ENCODE measurements around the gene SLF2.
A peak's percentile ranks its signal among the peaks of the same experiment; 100 is the strongest.

DNA sequence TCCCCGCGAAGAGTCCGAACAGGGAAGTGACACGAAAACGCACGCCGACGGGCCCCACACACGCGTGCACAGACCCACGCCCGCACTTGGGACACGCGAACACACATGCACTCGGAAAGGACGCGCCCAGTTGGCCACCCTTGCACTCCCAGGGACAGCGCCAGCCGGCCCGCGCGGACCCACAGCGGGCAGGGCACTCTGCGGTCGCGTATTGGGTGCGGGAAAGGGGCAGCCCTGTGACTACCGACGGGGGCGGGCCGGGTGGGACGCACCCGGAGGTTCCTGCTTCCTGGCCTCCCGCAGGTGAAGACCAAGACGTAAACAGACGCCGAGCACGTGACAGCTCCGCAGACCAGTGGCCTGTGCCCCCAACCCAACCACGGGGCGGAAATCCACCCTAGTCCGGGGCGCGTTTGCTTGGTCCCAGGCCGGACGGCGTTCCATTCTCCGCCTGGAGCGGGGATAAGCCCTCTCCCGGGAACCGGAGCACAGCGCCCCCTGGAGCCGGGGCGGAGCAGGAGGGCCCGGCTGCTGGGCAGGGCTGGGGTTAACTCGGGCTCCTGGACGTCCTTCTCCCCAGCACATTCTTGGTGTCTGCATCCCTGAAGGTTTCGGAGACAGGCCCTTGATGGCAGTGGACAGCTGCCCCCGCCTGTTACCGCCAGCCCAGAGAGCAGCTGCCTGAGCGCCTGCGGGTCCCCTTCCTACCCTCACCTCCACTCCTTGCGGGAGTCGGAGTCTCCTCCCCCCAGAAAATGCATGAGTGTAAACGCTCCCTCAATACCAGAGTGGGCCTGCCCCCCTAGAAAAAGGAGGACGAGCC, 84.8 kb downstream of the SLF2 start:
- TF ChIP-seq POLR2AphosphoS5 (IDR thresholded peaks at IDR 0.05): peak; percentile 27
- TF ChIP-seq, protein P1, sequence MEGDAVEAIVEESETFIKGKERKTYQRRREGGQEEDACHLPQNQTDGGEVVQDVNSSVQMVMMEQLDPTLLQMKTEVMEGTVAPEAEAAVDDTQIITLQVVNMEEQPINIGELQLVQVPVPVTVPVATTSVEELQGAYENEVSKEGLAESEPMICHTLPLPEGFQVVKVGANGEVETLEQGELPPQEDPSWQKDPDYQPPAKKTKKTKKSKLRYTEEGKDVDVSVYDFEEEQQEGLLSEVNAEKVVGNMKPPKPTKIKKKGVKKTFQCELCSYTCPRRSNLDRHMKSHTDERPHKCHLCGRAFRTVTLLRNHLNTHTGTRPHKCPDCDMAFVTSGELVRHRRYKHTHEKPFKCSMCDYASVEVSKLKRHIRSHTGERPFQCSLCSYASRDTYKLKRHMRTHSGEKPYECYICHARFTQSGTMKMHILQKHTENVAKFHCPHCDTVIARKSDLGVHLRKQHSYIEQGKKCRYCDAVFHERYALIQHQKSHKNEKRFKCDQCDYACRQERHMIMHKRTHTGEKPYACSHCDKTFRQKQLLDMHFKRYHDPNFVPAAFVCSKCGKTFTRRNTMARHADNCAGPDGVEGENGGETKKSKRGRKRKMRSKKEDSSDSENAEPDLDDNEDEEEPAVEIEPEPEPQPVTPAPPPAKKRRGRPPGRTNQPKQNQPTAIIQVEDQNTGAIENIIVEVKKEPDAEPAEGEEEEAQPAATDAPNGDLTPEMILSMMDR (IDR thresholded peaks at IDR 0.05): peak; percentile 85 to 92 (median 88)
- peak; percentile 38 for TF ChIP-seq POLR2A (IDR thresholded peaks at IDR 0.05)

Measured in prostate gland (tissue), 2 donors.